ENCODE measurements around the gene AP5S1.

- TF ChIP-seq POLR2A (IDR thresholded peaks at IDR 0.05; ENCODE audit: low read length) (no peak), GATA1 (IDR thresholded peaks at IDR 0.05; ENCODE audit: low read depth, low read length) (no peak)
Observed at GRCh38 chr20:3813848-3814581, 6.3 kb upstream of the AP5S1 start.

Measured in erythroblast (primary cell).